Measurements from ENCODE around the gene INPP5F. TPM values are rescaled to one million over a fixed set of nuclear protein-coding genes. Genes with fewer than 3 reads are reported as not detected.

INPP5F gene
- total and polyA plus RNA-seq, 10 donors: 6.0 to 16.2 (median 10.9) TPM

DNA sequence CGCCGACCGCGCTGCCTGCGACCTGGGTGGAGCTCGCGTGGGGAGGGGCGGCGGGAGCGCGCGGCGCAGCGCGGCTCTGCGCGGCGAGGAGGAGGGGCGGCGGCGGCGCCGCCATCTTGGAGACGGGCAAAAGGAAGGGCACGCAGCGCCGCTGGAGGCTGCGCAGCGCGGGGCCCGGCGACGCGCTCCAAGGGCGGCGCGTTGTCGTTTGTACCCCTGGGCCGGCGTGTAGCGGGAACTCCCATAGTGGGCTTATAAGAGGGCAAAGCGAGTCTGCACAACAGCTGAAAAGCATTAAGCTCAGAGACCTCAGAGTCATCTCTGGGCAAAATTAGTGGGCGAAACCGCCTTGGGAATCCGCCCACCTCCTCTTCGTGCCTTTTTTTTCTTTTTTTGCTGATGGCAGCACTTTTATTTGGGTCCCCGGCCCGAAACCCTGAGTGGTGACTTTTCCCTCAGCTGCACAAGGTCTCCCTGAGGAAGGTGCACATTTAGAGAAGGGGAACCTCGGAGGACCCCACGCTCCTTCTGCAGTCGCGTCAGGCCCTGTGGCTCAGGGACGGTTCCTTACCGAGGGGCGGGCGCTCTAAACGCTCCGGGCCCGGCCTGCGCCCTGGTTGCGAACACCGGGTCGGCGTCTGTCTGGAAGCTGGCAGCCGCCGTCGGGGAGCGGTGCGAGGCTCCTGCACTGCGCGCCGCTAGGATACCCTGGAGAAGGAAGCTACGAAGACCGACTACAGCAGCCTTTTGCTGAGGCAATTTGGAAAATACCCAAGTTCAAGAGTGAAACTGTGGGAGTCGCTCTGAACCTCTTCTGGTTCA lies 147.2 kb downstream of the INPP5F start:
- Histone ChIP-seq H3K27me3 (replicated peaks in 1 of 7) (no peaks in the 10 kb centered on the region), H3K36me3 (no peaks in the 10 kb centered on the region), H3K9me3 (no peaks in the 10 kb centered on the region), H3K4me3 (peak overlapping the region; percentile 69 to 97 (median 90)), H3K4me1 (peaks cover 23 to 53% (median 42%) of the 10 kb centered on the region in 6 donors), H3K27ac (peak overlapping the region; percentile 82 to 96 (median 93))
- intact Hi-C loops (cut with DNase I; ENCODE audit: low total_unique reads): no loop called here
- TF ChIP-seq, protein P1, sequence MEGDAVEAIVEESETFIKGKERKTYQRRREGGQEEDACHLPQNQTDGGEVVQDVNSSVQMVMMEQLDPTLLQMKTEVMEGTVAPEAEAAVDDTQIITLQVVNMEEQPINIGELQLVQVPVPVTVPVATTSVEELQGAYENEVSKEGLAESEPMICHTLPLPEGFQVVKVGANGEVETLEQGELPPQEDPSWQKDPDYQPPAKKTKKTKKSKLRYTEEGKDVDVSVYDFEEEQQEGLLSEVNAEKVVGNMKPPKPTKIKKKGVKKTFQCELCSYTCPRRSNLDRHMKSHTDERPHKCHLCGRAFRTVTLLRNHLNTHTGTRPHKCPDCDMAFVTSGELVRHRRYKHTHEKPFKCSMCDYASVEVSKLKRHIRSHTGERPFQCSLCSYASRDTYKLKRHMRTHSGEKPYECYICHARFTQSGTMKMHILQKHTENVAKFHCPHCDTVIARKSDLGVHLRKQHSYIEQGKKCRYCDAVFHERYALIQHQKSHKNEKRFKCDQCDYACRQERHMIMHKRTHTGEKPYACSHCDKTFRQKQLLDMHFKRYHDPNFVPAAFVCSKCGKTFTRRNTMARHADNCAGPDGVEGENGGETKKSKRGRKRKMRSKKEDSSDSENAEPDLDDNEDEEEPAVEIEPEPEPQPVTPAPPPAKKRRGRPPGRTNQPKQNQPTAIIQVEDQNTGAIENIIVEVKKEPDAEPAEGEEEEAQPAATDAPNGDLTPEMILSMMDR (IDR thresholded peaks at IDR 0.05 in 8 of 11, conservative IDR thresholded peaks at IDR 0.05 in 3 of 11): peak in 2 of 11 experiments; percentile 25 to 46
- TF ChIP-seq POLR2A (IDR thresholded peaks at IDR 0.05) (peak in 2 of 3 donors; percentile 36 to 62), POLR2AphosphoS5 (IDR thresholded peaks at IDR 0.05) (peak; percentile 84 to 90 (median 88))
- peak; percentile 98 for DNase-seq
- WGBS, 5 donors: 0 to 1% (median 1%) methylated on average over 40 to 75 of the region's 75 CpGs

DNA sequence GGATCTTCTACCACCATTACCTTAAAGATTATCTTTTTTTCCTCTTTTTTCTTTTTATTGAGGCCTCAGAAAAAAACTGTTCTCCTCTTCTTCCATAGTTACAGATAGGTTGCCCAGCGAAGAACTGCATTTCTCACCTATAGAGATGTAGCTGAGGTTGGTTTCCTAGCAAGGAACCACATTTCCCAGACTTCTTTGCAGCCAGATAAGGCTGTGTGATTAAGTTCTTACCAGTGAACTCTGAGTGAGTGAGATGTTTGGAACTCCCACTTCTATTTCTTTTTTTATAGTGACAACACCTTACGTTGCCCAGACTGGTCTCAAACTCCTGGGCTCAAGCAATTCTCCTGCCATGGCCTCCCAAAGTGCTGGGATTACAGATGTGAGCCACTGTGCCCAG lies 152.7 kb downstream of the INPP5F start:
- no peak for DNase-seq
- 71 to 88% (median 77%) methylated on average over 2 of the region's 2 CpGs for WGBS, 5 donors
- intact Hi-C loops (cut with DNase I; ENCODE audit: low total_unique reads): no loop called here

More for the DNA sequence above, 152.7 kb downstream of the INPP5F start:
- no peak overlapping the region for H3K27ac ChIP-seq
- TF ChIP-seq POLR2AphosphoS5 (IDR thresholded peaks at IDR 0.05) (no peak), POLR2A (IDR thresholded peaks at IDR 0.05) (no peak)
- TF ChIP-seq, protein P1 (IDR thresholded peaks at IDR 0.05 in 8 of 11, conservative IDR thresholded peaks at IDR 0.05 in 3 of 11): no peak
- peaks cover 0 to 8% (median 5%) of the 10 kb centered on the region in 6 donors for H3K4me1 ChIP-seq
- no peak overlapping the region for H3K4me3 ChIP-seq
- no peaks in the 10 kb centered on the region for H3K36me3 ChIP-seq
- no peaks in the 10 kb centered on the region for H3K27me3 ChIP-seq (replicated peaks in 1 of 7)
- no peaks in the 10 kb centered on the region for H3K9me3 ChIP-seq

Small RNA genes within 50 kb of the gene (small RNA-seq; reads per million reads assigned to genes)
- gene RN7SL846P: 0 reads per million in 4 donors

Other genes starting within 250 kb of the INPP5F start
- gene RGS10, start 183.3 kb upstream of the INPP5F start, total RNA-seq: 10 to 100 TPM; 29.1 to 74.1 (median 38.9) TPM
- gene RGS10, start 183.3 kb upstream of the INPP5F start, polyA plus RNA-seq: 100 to 1,000 TPM in 1 of 3 donors, 10 to 100 TPM in 2; 52.7 to 127 (median 92.9) TPM
- gene TIAL1, start 129.1 kb upstream of the INPP5F start, total RNA-seq: 100 to 1,000 TPM in 6 of 7 donors, 10 to 100 TPM in 1; 83.3 to 126 (median 115) TPM
- 10 to 100 TPM; 54.1 to 81.5 (median 80.7) TPM for gene TIAL1, start 129.1 kb upstream of the INPP5F start, polyA plus RNA-seq
- gene BAG3, start 74.7 kb upstream of the INPP5F start, total RNA-seq: 10 to 100 TPM; 15.1 to 36.0 (median 18.3) TPM
- 1 to 10 TPM; 2.1 to 7.2 (median 3.5) TPM for gene BAG3, start 74.7 kb upstream of the INPP5F start, polyA plus RNA-seq
- gene MCMBP, start 146.8 kb downstream of the INPP5F start, total RNA-seq: 10 to 100 TPM; 43.3 to 67.6 (median 48.6) TPM
- gene MCMBP, start 146.8 kb downstream of the INPP5F start, polyA plus RNA-seq: 10 to 100 TPM; 14.2 to 26.2 (median 21.0) TPM
- 10 to 100 TPM; 26.0 to 59.9 (median 56.3) TPM for gene SEC23IP, start 166.7 kb downstream of the INPP5F start, total RNA-seq
- gene SEC23IP, start 166.7 kb downstream of the INPP5F start, polyA plus RNA-seq: 1 to 10 TPM; 6.8 to 9.7 (median 8.1) TPM

All from spleen (tissue), 11 donors.